HG03097 (cell line): ENCODE data around the gene LYPD1.

Experiments used
- ATAC-seq: cut with Tn5 transposase; IDR thresholded peaks from one replicate; pipeline ENCODE4 v1.9.1; 2021; ENCODE audit not compliant: unreplicated experiment, low FRiP score

The LYPD1 gene

DNA sequence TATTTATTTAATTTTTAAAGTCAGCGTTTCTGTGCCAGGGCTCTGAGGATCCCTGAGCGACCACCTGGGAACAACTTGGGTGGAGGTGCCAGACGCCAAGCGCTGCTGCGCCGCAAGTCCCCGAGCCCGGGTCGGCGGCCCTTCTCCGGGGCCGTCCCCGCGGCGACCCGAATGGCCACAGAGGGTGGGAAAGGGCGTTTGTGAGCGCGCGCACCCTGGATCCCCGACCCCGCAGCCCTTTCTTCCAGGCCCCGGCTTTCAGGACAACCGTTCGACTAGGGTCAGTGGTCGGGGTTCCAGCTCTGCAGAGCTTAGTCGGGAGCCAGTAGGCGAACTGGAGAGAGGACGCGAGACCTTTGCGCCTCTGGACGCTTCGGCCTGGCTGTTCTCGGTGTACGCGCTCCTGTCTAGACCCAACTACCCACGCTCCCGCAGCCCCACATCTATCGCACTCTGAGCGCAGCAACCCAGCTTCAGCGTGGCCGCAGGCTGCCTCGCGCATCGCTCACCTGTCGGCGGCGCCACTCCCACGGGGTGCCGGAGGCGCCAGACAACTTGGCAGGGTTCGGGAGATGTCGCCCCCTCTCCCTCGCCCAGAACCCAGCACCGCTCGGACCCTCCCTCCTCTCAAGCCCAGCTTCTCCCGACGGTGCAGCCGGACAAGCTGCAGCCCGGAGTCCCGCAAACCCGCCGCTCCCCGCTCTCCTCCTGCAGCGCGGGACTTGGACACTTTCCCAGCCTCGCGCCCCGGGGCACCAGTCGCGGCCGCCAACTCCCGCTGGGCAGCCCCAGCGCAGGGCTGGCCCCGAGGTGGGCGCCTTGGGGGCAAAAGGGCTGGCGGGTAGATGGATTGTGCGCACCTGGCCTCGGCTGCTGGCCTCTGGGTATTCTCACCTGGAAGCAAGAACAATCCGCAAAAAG, 758 bp downstream of the LYPD1 start:
- ATAC-seq, result no peak

DNA sequence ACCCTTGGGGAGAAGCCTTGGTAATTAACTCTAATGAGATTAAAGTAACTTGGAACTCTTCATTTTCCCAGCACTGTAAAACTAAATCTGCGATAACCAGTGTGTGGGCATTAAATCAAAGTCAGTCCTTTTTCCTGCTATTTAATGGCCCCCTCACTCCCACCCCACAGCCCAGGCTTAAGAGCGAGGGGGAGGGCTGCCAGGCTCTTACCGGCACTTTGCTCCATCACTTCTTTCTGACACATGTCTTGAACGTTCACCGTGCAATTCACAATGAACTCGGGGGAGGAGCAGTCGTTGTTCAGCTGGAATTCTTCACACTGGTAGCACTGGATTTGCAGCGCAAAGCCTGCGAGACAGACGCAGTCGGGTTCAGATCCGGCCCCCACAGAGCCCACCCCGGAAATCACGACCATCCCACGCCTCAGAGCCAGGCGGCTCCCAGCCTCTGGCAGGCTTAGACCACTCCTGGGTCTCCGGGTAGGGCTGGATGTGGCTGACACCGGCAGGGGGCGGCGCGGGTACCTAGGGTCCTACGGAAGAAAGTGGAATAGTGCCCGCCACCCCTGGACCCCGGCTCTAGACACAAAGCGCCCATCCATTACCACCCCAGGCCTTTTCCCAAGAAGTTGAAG, 1.7 kb downstream of the LYPD1 start:
- ATAC-seq, result no peak

DNA sequence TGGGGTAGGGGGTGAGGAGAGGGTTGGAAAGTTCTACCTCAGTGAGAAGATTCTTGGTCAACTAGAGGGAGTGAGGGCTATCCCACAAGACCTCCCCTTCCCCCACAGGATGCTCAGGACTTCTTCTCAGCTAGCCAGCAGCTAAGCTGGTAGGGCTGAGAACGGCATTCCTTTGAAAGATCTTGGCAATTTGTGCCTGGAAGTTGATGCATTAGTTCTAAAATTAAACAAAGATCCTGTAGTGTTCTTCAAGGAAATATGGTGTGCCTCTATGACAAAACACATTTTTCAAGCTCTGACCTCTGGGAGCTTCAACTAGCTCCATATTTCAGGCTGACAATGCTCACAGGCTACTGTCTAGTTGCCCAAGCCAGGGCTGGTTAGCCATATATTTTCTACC, 2.3 kb downstream of the LYPD1 start:
- ATAC-seq, result no peak

DNA sequence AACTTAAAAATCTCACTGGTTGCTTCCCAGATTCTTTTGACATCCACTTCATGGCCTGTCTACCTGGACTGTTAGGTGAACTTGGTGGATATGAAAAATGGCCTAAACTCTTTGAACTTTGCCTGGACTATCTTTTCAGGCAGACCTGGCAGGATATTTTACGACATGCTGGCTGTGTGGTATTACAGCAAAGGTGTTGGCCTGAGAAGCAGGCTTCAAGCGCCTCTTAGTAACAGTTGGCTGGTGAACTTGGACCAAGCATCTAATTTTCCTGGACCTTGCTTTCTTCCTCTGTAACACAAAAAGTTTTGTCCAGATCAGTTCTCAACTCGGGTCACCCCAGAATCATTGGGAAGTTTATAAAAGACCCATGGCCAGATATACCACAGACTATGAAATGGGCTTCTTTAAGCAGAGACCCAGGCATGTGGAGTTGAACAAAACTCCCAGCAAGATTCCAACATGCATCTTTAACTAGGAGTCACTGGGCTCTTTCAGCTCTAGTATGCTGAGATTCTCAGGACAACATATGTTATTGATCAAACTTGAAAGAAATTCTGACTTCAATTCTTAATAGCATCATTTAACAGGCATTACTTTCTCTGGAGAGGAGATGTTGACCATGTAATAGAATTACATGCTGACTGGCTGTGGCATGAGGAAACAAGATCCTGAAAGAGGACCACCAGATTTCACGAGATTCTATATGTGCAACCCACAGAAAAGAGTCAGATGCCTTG, 4.4 kb downstream of the LYPD1 start:
- no peak for ATAC-seq

DNA sequence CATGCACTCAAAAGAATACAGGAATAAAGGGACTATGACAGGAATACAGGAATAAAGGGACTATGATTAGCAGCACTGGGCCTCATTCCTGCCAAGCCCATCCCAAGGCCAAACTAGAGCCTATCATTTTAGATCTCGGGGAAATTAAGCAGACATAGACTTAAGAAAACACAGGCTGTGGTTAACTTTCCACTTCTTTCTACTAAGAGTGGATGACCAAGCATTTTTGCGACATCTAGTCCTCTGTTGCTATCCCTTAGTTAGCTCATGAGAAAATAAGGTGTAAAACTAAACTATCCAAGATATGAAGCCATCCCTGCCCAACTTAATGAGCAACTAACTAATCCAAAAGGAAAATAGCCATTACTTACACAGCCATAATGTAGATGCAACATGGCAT, 5.9 kb downstream of the LYPD1 start:
- no peak for ATAC-seq

DNA sequence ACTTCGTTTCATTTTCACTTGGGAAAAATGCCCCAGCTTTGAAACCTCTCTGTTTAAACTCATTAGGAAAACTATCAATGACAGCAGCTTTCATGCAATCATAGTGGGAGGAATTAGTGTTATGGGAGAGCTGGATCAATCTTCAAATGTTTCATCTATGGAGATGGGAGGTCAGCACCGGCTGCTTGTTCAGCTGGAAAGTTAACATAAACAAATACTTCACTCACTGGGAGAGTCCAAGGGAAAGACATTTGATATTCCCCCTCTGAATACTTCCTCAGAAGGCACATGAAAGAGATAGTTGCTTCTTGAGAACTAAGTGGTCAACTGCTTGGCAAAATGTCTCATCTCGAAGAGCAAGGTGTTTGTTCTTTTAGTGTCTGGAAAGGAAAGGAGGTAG, 7.3 kb downstream of the LYPD1 start:
- ATAC-seq, result no peak

DNA sequence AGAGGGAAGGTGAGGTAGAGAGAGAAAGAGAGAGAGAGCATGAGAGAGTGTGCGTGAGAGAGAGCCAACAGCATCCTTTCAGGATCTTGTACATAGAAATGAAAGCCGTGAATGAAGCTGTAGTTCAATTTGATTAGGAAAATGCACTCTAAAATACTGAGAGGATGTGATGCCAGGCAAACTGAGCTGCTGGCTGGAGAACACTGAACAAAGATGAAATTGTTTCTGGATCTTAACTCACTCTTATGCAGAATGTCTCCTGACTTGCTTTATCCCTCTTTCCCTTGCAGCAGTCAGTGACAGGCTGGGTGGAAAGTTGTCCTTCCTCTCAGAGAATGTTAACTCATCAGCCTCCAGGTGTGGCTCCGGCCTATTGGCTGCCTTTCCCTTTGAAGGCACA, 10.7 kb downstream of the LYPD1 start:
- no peak for ATAC-seq

DNA sequence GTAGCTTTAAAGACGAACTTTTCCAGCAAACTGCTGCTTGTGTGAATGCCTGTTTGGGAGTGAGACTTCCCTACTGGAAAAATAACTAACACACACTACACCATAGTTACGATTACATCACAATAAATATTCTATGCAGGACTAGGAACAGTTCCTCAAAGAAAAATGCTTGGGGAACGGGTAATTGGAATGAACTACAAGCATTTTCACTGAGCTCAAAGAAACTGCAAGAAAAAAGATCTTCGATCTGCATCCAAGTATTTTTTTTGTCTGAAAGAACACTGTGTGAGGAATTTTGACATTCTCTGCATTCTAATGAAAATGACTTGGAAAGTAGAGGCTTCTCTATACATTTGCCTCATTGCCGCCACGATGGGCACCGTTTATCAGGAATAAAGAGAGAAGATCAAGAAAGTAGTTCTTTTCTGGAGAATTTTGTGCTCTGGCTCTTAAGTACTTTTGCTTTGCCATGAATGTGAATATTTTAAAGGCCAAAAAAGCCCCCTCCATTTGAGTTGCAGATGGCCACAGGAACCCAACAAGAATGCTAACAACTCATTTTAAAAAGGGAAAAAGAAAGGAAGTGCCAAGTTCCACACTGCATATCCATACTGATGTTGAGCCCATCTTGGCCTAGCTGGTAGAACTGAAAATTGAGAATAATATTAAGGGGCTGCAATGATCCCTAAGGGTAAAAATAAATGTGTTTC, 13.6 kb downstream of the LYPD1 start:
- ATAC-seq, result no peak

DNA sequence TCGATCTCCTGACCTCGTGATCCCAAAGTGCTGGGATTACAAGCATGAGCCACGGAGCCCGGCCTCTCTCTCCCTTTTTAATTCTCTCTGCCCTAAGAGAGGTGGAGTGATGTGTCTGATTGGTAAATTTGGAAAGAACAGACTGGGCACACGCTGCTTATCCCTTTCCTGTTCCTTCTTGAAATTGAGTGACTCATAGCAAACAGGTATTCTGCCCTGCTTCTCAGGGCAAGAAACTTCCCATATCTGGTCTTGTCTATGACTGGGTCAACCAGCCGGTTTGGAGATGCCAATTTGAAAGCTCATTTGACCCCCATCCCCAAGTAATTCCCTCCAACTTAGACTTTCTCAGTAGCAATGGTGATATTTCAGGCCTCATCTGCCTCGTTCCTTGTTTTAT, 15.0 kb downstream of the LYPD1 start:
- no peak for ATAC-seq

DNA sequence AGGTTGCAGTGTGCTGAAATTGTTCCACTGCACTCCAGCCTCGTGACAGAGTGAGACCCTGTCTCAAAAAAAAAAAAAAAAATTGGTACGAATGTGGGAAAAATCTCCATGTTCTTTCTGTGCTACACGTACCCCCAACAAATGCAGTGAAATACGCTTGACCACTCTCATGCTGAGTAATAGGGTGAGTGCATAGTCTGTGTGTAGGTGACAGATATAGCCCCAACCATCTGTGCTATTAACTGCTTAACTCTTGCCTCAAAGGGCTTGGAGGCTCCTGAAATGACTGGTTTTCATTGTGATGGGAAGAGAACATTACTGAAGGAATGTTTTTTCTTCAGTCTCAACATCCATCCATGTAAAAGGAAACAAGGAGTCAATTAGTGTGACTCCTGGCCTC, 15.7 kb downstream of the LYPD1 start:
- ATAC-seq, result no peak

DNA sequence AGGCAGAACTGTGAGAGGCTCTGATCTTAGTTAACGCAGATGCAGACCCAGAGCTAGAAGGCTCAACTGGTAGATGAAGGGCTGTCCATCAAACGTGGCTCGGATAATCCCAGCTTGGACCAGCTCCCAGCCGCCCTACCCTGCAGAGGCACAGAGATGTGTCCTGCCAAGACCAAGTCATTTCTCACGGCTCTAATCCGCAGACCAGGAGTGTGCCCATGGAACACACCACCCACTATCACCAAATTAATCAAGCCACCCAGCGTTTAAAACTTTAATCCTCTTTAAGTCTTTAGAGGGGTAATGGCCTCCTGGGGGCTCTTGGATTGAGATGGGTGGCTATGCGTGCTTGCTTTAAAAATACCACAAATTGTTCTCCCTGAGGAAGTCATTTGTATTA, 17.5 kb downstream of the LYPD1 start:
- ATAC-seq, result no peak

DNA sequence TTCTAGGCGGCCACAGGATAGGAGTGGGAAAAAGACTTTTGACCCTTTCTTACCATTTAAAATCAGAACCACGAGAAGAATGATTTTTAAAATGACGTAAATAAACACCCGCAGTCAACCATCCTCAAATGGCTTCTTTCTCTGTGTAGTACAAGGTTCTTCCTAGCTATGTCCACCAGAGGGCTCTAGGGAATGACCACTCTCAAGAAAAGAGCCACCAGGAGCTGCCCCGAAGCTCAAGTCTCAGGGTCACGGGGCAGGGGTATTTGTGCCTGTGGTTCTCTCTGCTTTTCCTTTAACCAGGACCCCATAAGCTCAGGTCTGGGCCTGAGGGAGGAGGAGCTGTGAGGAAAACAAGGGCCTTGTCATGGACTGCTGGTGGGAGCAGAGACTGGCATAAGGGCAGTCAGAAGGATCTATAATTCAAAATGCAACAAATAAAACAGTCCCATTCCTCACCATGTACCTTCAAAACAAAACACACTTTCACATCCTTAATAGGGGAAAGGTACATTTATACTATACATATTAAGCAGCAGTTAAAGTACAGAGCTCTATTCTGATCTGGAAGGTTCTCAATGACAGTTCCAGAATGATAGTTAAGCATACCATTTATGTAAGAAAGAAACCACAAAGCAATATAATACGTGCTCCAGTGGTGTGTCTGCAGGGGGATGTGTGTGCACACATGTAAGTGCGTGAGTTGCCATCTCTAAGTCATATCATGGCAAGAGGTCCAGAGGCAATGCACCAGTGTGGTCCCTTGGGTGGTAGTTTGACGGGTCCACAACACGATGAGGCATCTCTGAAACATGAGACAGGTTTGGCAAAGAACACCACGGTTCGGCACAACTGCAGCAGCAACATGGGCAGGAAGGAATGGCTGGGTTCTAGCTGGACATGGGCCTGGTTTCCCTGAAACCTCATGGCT, 18.6 kb downstream of the LYPD1 start:
- no peak for ATAC-seq

DNA sequence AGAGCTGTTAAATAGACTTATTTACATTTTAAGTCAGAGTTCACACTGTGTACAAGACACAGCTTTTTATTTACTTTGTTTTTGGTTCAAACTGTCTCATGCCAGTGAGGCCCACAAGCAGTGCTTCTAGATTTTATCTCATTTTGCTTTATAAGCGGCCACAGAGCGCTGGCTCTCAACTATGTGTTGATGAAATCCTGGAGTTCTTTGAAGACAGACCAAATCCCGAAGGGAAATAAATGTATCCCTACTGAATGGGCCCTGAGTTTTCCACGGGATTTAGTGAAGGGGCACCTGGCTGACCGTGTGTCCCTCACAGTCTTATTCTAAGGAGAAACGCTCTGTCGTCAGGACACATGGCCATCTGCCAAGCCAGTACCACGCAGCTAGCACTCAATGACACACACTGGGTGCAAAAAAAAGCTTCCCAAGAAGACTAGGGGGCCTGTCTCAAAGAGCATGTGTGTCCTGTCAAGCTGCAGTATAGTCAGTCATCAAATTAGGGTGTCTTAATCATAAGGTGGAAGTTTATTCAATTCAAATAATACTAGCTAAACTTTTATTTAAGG, 23.4 kb downstream of the LYPD1 start:
- no peak for ATAC-seq

DNA sequence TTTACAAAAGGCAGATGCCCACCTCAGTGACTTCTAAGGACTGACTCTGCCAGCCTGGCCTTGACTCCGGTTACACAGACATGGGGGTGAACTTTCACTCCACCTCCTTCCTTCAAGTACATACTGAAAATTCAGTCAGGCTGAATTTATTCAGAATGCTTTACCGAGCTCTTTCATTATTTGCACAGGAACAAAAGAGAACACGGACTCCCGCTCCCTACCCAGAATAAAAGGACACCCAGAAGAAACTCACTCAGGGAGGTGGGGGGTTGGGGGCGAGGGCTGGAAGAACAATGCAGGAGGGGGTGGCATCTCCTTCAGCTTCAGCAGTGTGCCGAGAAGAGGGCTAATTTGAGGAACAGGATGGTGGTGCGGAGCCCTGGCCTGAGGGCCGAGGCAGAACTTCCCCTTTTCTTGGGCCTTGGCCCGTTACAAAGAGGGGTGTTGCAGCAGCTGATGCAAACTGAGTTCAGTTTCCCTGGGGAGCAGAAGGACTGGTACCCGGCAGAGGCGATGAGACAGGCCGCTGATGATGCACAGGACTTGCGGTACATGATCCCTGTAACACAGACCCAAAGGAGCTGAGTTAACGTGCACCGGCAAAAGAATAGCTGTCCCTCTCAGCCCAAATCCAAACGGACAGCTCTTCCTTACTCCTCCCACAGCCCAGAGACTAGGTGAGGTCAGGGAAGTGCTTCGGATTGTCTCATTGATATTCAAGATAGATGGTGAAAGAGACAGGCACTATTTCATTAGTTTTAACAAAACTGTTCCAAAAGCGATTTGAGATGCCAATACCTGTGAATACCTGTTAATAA, 24.1 kb downstream of the LYPD1 start:
- no peak for ATAC-seq

DNA sequence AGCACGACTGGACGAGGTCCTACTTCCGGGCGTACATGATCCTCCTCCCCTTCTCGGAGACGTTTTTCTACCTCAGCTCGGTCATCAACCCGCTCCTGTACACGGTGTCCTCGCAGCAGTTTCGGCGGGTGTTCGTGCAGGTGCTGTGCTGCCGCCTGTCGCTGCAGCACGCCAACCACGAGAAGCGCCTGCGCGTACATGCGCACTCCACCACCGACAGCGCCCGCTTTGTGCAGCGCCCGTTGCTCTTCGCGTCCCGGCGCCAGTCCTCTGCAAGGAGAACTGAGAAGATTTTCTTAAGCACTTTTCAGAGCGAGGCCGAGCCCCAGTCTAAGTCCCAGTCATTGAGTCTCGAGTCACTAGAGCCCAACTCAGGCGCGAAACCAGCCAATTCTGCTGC, 24.8 kb downstream of the LYPD1 start:
- no peak for ATAC-seq

DNA sequence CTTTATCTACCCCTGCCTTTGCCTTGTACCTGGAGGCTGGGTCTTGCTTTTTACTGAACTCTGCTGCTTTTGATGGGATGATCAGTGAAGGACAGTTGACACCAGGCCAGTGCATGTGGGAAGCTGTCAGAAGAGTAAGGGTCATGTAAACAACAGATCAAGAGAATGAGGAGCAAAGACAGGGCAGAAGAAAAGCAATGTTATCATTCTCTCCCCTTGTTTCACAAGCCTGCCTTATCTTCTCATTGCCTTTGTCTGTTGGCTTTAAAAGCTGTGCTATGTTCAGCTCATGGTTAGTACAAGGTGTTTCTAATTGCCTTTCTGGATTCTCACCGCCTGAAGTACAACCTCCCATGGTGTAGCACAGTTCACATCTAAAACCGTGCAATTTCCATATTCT, 27.6 kb downstream of the LYPD1 start:
- ATAC-seq, result no peak

DNA sequence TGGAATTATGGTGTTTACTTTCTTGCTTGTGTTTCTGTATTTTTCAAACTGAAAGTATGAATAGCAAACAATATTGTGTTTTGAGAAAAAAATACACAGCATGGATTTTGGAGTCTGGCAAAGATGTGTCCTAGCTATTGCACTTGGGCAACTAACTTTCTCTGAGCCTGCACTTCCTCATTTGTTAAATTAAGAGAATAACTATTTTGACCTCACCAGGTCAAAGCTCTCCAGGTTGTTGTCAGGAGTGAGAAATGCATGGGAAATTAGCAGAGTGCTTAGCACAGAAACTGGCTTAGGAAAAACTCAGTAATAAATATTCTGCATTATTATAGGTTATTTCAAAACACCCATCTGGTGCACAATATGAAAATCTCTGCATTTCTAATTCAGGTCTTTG, 28.2 kb downstream of the LYPD1 start:
- no peak for ATAC-seq

DNA sequence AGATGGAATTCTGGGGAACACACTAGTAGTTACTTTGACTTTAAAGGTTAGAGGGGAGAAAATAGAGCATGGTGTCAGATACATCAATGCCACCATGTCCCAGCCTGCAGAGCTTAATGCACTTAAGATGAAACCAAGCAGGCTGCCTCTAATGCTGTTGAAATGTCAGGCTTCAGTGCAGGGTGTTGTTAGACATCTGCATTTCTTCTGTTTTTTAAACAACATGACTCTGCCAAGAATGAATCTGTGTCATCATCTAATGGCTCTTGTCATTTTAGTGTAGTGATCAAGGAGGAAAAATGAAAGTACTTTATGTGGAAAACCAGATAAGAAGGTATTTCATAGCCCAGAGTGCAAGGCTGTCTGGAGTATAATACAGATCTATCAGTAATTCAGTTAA, 29.9 kb downstream of the LYPD1 start:
- ATAC-seq, result no peak
